Astrocyte of the spinal cord (primary cell): ENCODE data around the gene RBM47.

ENCODE experiments used
- DNase-seq: peaks from one replicate; pipeline ENCODE4 v3.0.0; 2011; ENCODE audit warnings: low read depth, low spot score
- H3K4me3 ChIP-seq: 2 replicates; pipeline ENCODE4 v1.5.1; 2011; ENCODE audit warnings: low read depth, mild to moderate bottlenecking, low read length, moderate library complexity
- CTCF ChIP-seq: IDR thresholded peaks from 2 replicates; pipeline ENCODE4 v1.5.1; 2012; ENCODE audit warnings: low read depth, mild to moderate bottlenecking, low read length, inconsistent platforms
- in situ Hi-C: cut with HindIII; loops from 2 replicates; pipeline ENCODE4 v1.10.0; 2017; ENCODE audit warnings: low sequenced_read_pairs

Gene RBM47

GRCh38 chr4:40606239-40606767 is 23.4 kb downstream of the RBM47 start:
- DNase-seq: no peak
- TF ChIP-seq CTCF: peak; percentile 1
- in situ Hi-C loops: no loop called here
- H3K4me3 ChIP-seq: no peak overlapping the region

GRCh38 chr4:40603281-40603680 is 26.4 kb downstream of the RBM47 start:
- no peak overlapping the region for H3K4me3 ChIP-seq
- in situ Hi-C loops: no loop called here
- DNase-seq: no peak
- no peak for TF ChIP-seq CTCF

GRCh38 chr4:40601641-40602040 is 28.0 kb downstream of the RBM47 start:
- TF ChIP-seq CTCF: no peak
- H3K4me3 ChIP-seq: no peak overlapping the region
- DNase-seq: no peak
- in situ Hi-C loops: no loop called here

- no peak for TF ChIP-seq CTCF
- no peak for DNase-seq
- H3K4me3 ChIP-seq: no peak overlapping the region
- in situ Hi-C loops: no loop called here
These were observed 28.8 kb downstream of the RBM47 start for GRCh38 chr4:40600850-40601249.

GRCh38 chr4:40599431-40599830 is 30.2 kb downstream of the RBM47 start:
- in situ Hi-C loops: no loop called here
- no peak for DNase-seq
- TF ChIP-seq CTCF: no peak
- H3K4me3 ChIP-seq: no peak overlapping the region

- DNase-seq: no peak
- in situ Hi-C loops: no loop called here
- TF ChIP-seq CTCF: no peak
- H3K4me3 ChIP-seq: no peak overlapping the region
These were observed 33.1 kb downstream of the RBM47 start for GRCh38 chr4:40596522-40596921.

GRCh38 chr4:40595981-40596380 is 33.7 kb downstream of the RBM47 start:
- no peak for TF ChIP-seq CTCF
- H3K4me3 ChIP-seq: no peak overlapping the region
- in situ Hi-C loops: no loop called here
- DNase-seq: no peak
